K562 (cell line): ENCODE measurements around the gene CDR2L. TPM values are rescaled to one million over a fixed set of nuclear protein-coding genes. Genes with fewer than 3 reads are reported as not detected.
A peak's percentile ranks its signal among the peaks of the same experiment; 100 is the strongest.

Source experiments
- ELF2 ChIP-seq: fragments of 250-450 bp; sonication (Bioruptor Pico); IDR thresholded peaks from 2 replicates; pipeline ENCODE4 v1.5.0; 2021; ENCODE audit warnings: mild to moderate bottlenecking
- FIP1L1 ChIP-seq: fragments of 200-400 bp; formaldehyde crosslinking; IDR thresholded peaks from 2 replicates; pipeline ENCODE4 v1.6.1; 2018; ENCODE audit warnings: mild to moderate bottlenecking, low read depth, low read length; ENCODE audit not compliant: poor library complexity, severe bottlenecking
- FOXJ3 ChIP-seq: sonication (generic); formaldehyde crosslinking; IDR thresholded peaks from 2 replicates; pipeline ENCODE4 v1.4.0; 2020; ENCODE audit warnings: mild to moderate bottlenecking, missing genetic modification reagents
- MAFG ChIP-seq: fragments of 450-650 bp; conservative IDR thresholded peaks from 2 replicates; pipeline ENCODE4 v1.6.1; 2016; ENCODE audit warnings: missing genetic modification characterization, missing compliant biosample characterization
- MYNN ChIP-seq, 2 experiments: sonication (generic); formaldehyde crosslinking in 1 of 2; IDR thresholded peaks; 2 replicates each; pipeline versions ENCODE4 v1.5.0 to v1.6.1; 2016 to 2020; ENCODE audit warnings: antibody characterized with exemption in 1 of 2, missing genetic modification reagents in 1 of 2
- NFRKB ChIP-seq: fragments of 450-650 bp; IDR thresholded peaks from 2 replicates; pipeline ENCODE4 v1.6.1; 2016; ENCODE audit warnings: low read depth
- RAD51 ChIP-seq: fragments of 450-650 bp; IDR thresholded peaks from 2 replicates; pipeline ENCODE4 v1.7.1; 2016; ENCODE audit warnings: low read depth, mild to moderate bottlenecking, borderline replicate concordance
- RBBP5 ChIP-seq: fragments of 200-600 bp; sonication (generic); IDR thresholded peaks from 2 replicates; pipeline ENCODE4 v1.6.1; 2012; ENCODE audit warnings: borderline replicate concordance, mild to moderate bottlenecking, low read length, control low read depth, inconsistent platforms; ENCODE audit not compliant: insufficient read depth, poor library complexity, severe bottlenecking
- SRSF1 ChIP-seq: fragments of 200-400 bp; formaldehyde crosslinking; IDR thresholded peaks from 2 replicates; pipeline ENCODE4 v1.6.1; 2017; ENCODE audit warnings: mild to moderate bottlenecking, low read depth, low read length, moderate library complexity
- ZNF444 ChIP-seq: fragments of 250-450 bp; sonication (Bioruptor Pico); IDR thresholded peaks from 2 replicates; pipeline ENCODE4 v1.4.0; 2020; ENCODE audit warnings: mild to moderate bottlenecking, moderate library complexity
- ZNF551 ChIP-seq: fragments of 250-450 bp; sonication (Bioruptor Pico); IDR thresholded peaks from 2 replicates; pipeline ENCODE4 v1.5.0; 2021; ENCODE audit warnings: mild to moderate bottlenecking, moderate library complexity
- ZNF766 ChIP-seq: fragments of 200-800 bp; sonication (Bioruptor generic); conservative IDR thresholded peaks from 2 replicates; pipeline ENCODE4 v1.6.1; 2016; ENCODE audit warnings: missing genetic modification characterization, missing compliant biosample characterization
- polyA plus RNA-seq, 8 experiments: library from polyadenylated mRNA; depleted of rRNA in 4 of 8; stranded (reverse) in 5 of 8; unstranded in 3 of 8; fragments of >200 nt; fragmentation: Nextera tagmentation in 2 of 8; fragmentation: Illumina TruSeq in 1 of 8; extraction: Ambion mirVana in 2 of 8; extraction: Trizol in 1 of 8; gene quantifications; 2 replicates each; pipeline versions ENCODE4 v1.2.1 to v1.2.3, GENCODE V29; 2011 to 2014; ENCODE audit warnings: inconsistent platforms in 1 of 8, missing spikeins in 1 of 8
- total RNA-seq, 7 experiments: library from RNA; depleted of rRNA in 6 of 7; stranded (reverse); fragments of >200 nt in 6 of 7; fragmentation: Illumina TruSeq in 2 of 7; extraction: Trizol in 2 of 7; gene quantifications; 2 replicates each; pipeline versions ENCODE4 v1.2.1 to v1.2.3, GENCODE V29; 2011 to 2021; ENCODE audit warnings: low replicate concordance in 1 of 7
- TF ChIP-seq, protein P1 (sequence below): fragments of 250-450 bp; sonication (Bioruptor Pico); IDR thresholded peaks from 2 replicates; pipeline ENCODE4 v1.5.0; 2020; ENCODE audit warnings: mild to moderate bottlenecking, borderline replicate concordance
- TF ChIP-seq, protein P2 (sequence below): sonication (generic); formaldehyde crosslinking; IDR thresholded peaks from 2 replicates; pipeline ENCODE4 v1.8.1; 2023; ENCODE audit warnings: mild to moderate bottlenecking, missing genetic modification reagents
- TF ChIP-seq, protein P3 (sequence below): fragments of 250-450 bp; sonication (Bioruptor Pico); IDR thresholded peaks from 2 replicates; pipeline ENCODE4 v1.4.0; 2020; ENCODE audit warnings: mild to moderate bottlenecking
- TF ChIP-seq, protein P4 (sequence below): conservative IDR thresholded peaks from 2 replicates; pipeline ENCODE4 v1.6.1; 2011; ENCODE audit warnings: low read depth, mild to moderate bottlenecking, low read length; ENCODE audit not compliant: control insufficient read depth
- TF ChIP-seq, protein P5 (sequence below): sonication (generic); formaldehyde crosslinking; IDR thresholded peaks from 2 replicates; pipeline ENCODE4 v1.8.0; 2022; ENCODE audit warnings: missing genetic modification reagents, mild to moderate bottlenecking, moderate library complexity, borderline replicate concordance
- TF ChIP-seq, protein P6 (sequence below): sonication (generic); formaldehyde crosslinking; IDR thresholded peaks from 2 replicates; pipeline ENCODE4 v1.5.0; 2020; ENCODE audit warnings: missing genetic modification reagents

Gene CDR2L
- total and polyA plus RNA-seq, 9 of the 15 experiments (the other 6 are each of a cell fraction or from before 2014, with no cell fraction given): 2.7 to 16.0 (median 7.3) TPM

DNA sequence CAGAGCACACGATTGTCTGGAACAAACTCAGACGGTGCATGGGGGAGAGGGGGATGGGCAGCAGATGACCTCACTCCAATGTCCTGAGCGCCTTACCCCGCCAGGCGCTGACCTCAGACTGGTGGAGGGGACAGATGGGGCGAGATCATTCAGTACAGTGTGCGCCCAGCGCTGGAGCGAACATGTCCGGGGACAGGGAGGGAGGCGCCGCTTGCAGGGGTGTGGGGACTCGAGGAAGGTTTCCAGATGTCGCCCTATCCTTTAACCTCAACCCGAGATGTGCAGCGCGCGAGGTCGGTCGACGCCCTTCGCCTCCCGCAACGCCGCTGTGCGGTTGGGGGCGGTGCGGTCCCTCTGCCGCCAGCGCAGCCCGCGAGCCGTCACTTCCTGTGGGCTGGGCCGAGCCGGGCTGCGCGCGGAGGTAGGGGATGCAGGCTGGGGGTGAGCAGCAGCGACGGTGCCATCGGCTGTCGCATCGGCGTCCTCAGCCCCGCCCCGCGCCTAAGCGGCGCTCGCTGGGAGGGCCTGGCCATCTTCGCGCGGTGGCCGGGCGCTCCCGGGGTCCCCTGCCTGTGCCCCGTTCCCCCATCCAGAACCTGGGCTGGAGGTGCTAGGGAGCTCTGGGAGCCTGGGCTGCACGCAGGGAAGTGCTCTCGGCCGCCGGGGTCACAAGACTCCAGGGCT, 5.3 kb upstream of the CDR2L start (continued):
- TF ChIP-seq, protein P1, sequence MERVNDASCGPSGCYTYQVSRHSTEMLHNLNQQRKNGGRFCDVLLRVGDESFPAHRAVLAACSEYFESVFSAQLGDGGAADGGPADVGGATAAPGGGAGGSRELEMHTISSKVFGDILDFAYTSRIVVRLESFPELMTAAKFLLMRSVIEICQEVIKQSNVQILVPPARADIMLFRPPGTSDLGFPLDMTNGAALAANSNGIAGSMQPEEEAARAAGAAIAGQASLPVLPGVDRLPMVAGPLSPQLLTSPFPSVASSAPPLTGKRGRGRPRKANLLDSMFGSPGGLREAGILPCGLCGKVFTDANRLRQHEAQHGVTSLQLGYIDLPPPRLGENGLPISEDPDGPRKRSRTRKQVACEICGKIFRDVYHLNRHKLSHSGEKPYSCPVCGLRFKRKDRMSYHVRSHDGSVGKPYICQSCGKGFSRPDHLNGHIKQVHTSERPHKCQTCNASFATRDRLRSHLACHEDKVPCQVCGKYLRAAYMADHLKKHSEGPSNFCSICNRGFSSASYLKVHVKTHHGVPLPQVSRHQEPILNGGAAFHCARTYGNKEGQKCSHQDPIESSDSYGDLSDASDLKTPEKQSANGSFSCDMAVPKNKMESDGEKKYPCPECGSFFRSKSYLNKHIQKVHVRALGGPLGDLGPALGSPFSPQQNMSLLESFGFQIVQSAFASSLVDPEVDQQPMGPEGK (CRISPR knock-in tag): no peak
- TF ChIP-seq, protein P2, sequence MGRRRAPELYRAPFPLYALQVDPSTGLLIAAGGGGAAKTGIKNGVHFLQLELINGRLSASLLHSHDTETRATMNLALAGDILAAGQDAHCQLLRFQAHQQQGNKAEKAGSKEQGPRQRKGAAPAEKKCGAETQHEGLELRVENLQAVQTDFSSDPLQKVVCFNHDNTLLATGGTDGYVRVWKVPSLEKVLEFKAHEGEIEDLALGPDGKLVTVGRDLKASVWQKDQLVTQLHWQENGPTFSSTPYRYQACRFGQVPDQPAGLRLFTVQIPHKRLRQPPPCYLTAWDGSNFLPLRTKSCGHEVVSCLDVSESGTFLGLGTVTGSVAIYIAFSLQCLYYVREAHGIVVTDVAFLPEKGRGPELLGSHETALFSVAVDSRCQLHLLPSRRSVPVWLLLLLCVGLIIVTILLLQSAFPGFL (CRISPR knock-in tag): no peak
- TF ChIP-seq SRSF1 (no peak), ZNF444 (CRISPR knock-in tag) (no peak), FIP1L1 (peak; percentile 62), ZNF551 (CRISPR knock-in tag) (no peak), NFRKB (no peak; the same call in none of the 2 replicates), ZNF766 (CRISPR knock-in tag) (0 out of 2 replicates have a peak, but pooled peaks have one; percentile 22), FOXJ3 (no peak), RBBP5 (peak; percentile 90), RAD51 (no peak), ELF2 (CRISPR knock-in tag) (no peak; the same call in 1 of the 2 replicates), MAFG (tag) (no peak), MYNN (IDR thresholded peaks at IDR 0.05) (no peak; the same call in 1 of the 2 replicates), MYNN (CRISPR knock-in tag; IDR thresholded peaks at IDR 0.05) (no peak)
- TF ChIP-seq, protein P3, sequence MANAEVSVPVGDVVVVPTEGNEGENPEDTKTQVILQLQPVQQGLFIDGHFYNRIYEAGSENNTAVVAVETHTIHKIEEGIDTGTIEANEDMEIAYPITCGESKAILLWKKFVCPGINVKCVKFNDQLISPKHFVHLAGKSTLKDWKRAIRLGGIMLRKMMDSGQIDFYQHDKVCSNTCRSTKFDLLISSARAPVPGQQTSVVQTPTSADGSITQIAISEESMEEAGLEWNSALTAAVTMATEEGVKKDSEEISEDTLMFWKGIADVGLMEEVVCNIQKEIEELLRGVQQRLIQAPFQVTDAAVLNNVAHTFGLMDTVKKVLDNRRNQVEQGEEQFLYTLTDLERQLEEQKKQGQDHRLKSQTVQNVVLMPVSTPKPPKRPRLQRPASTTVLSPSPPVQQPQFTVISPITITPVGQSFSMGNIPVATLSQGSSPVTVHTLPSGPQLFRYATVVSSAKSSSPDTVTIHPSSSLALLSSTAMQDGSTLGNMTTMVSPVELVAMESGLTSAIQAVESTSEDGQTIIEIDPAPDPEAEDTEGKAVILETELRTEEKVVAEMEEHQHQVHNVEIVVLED (CRISPR knock-in tag): peak; percentile 46
- TF ChIP-seq, protein P4, sequence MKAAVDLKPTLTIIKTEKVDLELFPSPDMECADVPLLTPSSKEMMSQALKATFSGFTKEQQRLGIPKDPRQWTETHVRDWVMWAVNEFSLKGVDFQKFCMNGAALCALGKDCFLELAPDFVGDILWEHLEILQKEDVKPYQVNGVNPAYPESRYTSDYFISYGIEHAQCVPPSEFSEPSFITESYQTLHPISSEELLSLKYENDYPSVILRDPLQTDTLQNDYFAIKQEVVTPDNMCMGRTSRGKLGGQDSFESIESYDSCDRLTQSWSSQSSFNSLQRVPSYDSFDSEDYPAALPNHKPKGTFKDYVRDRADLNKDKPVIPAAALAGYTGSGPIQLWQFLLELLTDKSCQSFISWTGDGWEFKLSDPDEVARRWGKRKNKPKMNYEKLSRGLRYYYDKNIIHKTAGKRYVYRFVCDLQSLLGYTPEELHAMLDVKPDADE: peak; percentile 59; the same call in 1 of the 2 replicates
- TF ChIP-seq, protein P5, sequence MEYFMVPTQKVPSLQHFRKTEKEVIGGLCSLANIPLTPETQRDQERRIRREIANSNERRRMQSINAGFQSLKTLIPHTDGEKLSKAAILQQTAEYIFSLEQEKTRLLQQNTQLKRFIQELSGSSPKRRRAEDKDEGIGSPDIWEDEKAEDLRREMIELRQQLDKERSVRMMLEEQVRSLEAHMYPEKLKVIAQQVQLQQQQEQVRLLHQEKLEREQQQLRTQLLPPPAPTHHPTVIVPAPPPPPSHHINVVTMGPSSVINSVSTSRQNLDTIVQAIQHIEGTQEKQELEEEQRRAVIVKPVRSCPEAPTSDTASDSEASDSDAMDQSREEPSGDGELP: peak; percentile 86
- TF ChIP-seq, protein P6, sequence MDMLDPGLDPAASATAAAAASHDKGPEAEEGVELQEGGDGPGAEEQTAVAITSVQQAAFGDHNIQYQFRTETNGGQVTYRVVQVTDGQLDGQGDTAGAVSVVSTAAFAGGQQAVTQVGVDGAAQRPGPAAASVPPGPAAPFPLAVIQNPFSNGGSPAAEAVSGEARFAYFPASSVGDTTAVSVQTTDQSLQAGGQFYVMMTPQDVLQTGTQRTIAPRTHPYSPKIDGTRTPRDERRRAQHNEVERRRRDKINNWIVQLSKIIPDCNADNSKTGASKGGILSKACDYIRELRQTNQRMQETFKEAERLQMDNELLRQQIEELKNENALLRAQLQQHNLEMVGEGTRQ (CRISPR knock-in tag): no peak
